ENCODE measurements around the gene LCE3C. TPM values are rescaled to one million over a fixed set of nuclear protein-coding genes. Genes with fewer than 3 reads are reported as not detected.

LCE3C gene
- polyA plus RNA-seq, 2 of the 4 experiments (the other 2 are of a cell fraction) = not detected

DNA sequence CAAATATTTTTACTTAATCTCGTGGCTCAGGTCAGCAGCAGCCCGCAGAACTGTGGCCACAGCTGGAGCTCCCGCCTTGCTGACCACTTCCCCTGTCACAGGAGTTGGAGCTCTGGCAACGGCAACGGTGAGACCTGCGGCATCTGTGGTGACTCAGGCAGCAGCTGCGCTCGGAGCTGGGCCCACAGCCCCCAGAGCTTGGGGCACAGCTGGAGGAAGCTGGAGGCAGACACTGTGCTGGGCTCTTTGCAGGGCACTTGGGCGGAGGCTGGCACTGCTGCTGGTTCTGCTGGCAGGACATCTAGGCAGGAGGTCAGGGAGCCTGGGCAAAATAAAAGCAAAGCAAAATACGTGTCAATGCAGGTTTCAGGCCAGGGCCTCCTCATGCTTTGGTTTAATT lies 22.8 kb downstream of the LCE3C start, which contains the start of gene LCE3A:
LCE3A (minus strand) TSS at position 301 of the 400 bp plus-strand sequence; CDS start at position 301, 0 bp downstream.
- WGBS (ENCODE audit: missing lambda C conversion rate) = 64% methylated on average over 10 of the region's 10 CpGs
- POLR2A ChIA-PET = no interaction called here
- ATAC-seq = peak in 1 of 2 experiments; percentile 44; a peak in 4 of 6 replicates
- no peak within 1 kb of the TSS for H3K4me2 ChIP-seq
- H3K4me3 ChIP-seq = no peak within 1 kb of the TSS
- no peak for FAIRE-seq
- TF ChIP-seq MAZ (IDR thresholded peaks at IDR 0.05; ENCODE audit: borderline replicate concordance, low read depth, low read length) (no peak), EHMT2 (IDR thresholded peaks at IDR 0.05; ENCODE audit: low read depth) (no peak)
- no peak for DNase-seq (ENCODE audit: low read depth in 1 of 2, low spot score in 1 of 2)
- no peak within 1 kb of the TSS for H3K27ac ChIP-seq
- CTCF ChIA-PET = interaction anchor here (0.8 to 1.5 kb wide), 2 partner anchors 23 to 43 kb away, joined by 3 read pairs; partner anchors contain the start of gene LCE3D
- H3K4me1 ChIP-seq = no peaks in the 10 kb centered on the region
- no peaks in the 10 kb centered on the region for H3K9me3 ChIP-seq

DNA sequence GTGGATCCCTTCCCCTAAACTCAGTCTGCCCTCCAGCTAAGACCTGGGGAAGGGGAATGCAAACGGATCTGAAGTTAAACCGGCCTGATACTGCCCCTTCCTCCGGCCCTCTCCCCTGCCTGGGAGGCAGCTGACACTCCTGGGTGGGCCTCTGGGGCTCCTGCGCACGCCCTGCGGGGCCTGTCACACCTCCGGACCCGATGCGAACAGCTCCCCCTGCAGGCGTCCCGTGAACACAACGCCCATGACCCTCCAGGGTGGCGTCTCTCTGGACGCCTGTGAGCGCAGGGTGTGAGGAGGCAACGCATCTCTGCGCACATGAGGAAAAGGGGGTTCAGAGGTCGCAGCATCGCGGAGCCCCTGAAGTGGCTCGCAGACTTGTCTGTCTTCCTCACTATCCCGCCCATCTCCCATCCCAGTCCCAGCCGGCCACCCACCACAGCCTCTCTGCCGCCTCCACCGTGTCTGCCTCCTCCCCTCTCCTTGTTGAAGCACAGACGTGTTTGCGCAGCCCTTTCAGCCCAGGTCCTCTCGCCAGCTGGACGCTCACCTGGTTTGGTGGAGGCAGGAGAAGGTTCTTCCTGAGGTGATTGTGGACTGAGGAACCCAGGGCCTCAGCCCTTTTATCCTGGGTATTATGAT lies 23.3 kb downstream of the LCE3C start:
- peak; percentile 54 to 92; a peak in 4 of 6 replicates for ATAC-seq
- no peak for FAIRE-seq
- CTCF ChIA-PET = interaction anchor here (0.8 to 1.5 kb wide), 2 partner anchors 22 to 43 kb away, joined by 3 read pairs; partner anchors contain the start of gene LCE3D

GRCh38 chr1:152626744-152627143 lies 26.7 kb downstream of the LCE3C start:
- ChIA-PET POLR2A (no interaction called here), CTCF (no interaction called here)
- Histone ChIP-seq H3K27ac (no peak overlapping the region), H3K4me1 (no peaks in the 10 kb centered on the region), H3K4me2 (no peak overlapping the region), H3K9me3 (no peaks in the 10 kb centered on the region), H3K4me3 (no peak overlapping the region)
- TF ChIP-seq EHMT2 (IDR thresholded peaks at IDR 0.05; ENCODE audit: low read depth) (no peak), SMC3 (IDR thresholded peaks at IDR 0.05) (no peak), MAFK (IDR thresholded peaks at IDR 0.05; ENCODE audit: partially characterized antibody) (no peak), RAD21 (conservative IDR thresholded peaks at IDR 0.05 in 1 of 2, IDR thresholded peaks at IDR 0.05 in 1 of 2) (no peak), JUN (IDR thresholded peaks at IDR 0.05) (no peak)
- FAIRE-seq (no peak), DNase-seq (ENCODE audit: low read depth in 1 of 2, low spot score in 1 of 2) (no peak), ATAC-seq (no peak)
- WGBS (ENCODE audit: missing lambda C conversion rate) = 8% methylated on average over 1 of the region's 1 CpG

More for the DNA sequence above, 23.3 kb downstream of the LCE3C start:
- no peaks in the 10 kb centered on the region for H3K9me3 ChIP-seq
- no peak overlapping the region for H3K27ac ChIP-seq
- POLR2A ChIA-PET = no interaction called here
- no peak for TF ChIP-seq FOXS1 (CRISPR knock-in tag; IDR thresholded peaks at IDR 0.05)
- TF ChIP-seq, protein P1, sequence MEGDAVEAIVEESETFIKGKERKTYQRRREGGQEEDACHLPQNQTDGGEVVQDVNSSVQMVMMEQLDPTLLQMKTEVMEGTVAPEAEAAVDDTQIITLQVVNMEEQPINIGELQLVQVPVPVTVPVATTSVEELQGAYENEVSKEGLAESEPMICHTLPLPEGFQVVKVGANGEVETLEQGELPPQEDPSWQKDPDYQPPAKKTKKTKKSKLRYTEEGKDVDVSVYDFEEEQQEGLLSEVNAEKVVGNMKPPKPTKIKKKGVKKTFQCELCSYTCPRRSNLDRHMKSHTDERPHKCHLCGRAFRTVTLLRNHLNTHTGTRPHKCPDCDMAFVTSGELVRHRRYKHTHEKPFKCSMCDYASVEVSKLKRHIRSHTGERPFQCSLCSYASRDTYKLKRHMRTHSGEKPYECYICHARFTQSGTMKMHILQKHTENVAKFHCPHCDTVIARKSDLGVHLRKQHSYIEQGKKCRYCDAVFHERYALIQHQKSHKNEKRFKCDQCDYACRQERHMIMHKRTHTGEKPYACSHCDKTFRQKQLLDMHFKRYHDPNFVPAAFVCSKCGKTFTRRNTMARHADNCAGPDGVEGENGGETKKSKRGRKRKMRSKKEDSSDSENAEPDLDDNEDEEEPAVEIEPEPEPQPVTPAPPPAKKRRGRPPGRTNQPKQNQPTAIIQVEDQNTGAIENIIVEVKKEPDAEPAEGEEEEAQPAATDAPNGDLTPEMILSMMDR (IDR thresholded peaks at IDR 0.05) = peak; percentile 6; the same call in 1 of the 3 replicates
- H3K4me2 ChIP-seq = no peak overlapping the region
- WGBS (ENCODE audit: missing lambda C conversion rate) = 56% methylated on average over 26 of the region's 29 CpGs
- no peak overlapping the region for H3K4me3 ChIP-seq
- H3K4me1 ChIP-seq = no peaks in the 10 kb centered on the region
- DNase-seq (ENCODE audit: low read depth in 1 of 2, low spot score in 1 of 2) = no peak

GRCh38 chr1:152630596-152630995 lies 30.6 kb downstream of the LCE3C start:
- TF ChIP-seq RARB (CRISPR knock-in tag; IDR thresholded peaks at IDR 0.05) (no peak), ESRRA (IDR thresholded peaks at IDR 0.05; ENCODE audit: borderline replicate concordance, low read length) (no peak)
- no peaks in the 10 kb centered on the region for H3K9me3 ChIP-seq
- ChIA-PET POLR2A (no interaction called here), CTCF (interaction anchor here (1.0 to 1.8 kb wide), 2 partner anchors 23 to 240 kb away, joined by 3 to 5 read pairs; no protein-coding TSS in a partner anchor)
- FAIRE-seq (no peak), ATAC-seq (no peak), DNase-seq (ENCODE audit: low read depth in 1 of 2, low spot score in 1 of 2) (no peak)
- no peak overlapping the region for H3K4me2 ChIP-seq
- no peaks in the 10 kb centered on the region for H3K4me1 ChIP-seq
- 54% methylated on average over 3 of the region's 3 CpGs for WGBS (ENCODE audit: missing lambda C conversion rate)
- H3K4me3 ChIP-seq = no peak overlapping the region
- no peak overlapping the region for H3K27ac ChIP-seq

GRCh38 chr1:152640351-152640750 lies 40.3 kb downstream of the LCE3C start:
- no peak for FAIRE-seq
- WGBS (ENCODE audit: missing lambda C conversion rate) = 13% methylated on average over 1 of the region's 1 CpG
- H3K4me1 ChIP-seq = no peaks in the 10 kb centered on the region
- no peak overlapping the region for H3K4me2 ChIP-seq
- no peaks in the 10 kb centered on the region for H3K9me3 ChIP-seq
- POLR2A ChIA-PET = no interaction called here
- ATAC-seq = no peak
- H3K27ac ChIP-seq = no peak overlapping the region
- DNase-seq (ENCODE audit: low read depth in 1 of 2, low spot score in 1 of 2) = no peak
- CTCF ChIA-PET = interaction anchor here (1.0 to 1.8 kb wide), 4 partner anchors 13 to 160 kb away, joined by 3 to 12 read pairs (median 3); no protein-coding TSS in a partner anchor
- H3K4me3 ChIP-seq = no peak overlapping the region
- TF ChIP-seq TFCP2L1 (CRISPR knock-in tag; IDR thresholded peaks at IDR 0.05) = no peak
- TF ChIP-seq SREBF2 (IDR thresholded peaks at IDR 0.05) = no peak
- no peak for TF ChIP-seq CHD2 (IDR thresholded peaks at IDR 0.05; ENCODE audit: low read length, partially characterized antibody)
- no peak for TF ChIP-seq BHLHE40 (IDR thresholded peaks at IDR 0.05; ENCODE audit: low read depth, low read length)
- TF ChIP-seq RAD21 (conservative IDR thresholded peaks at IDR 0.05 in 1 of 2, IDR thresholded peaks at IDR 0.05 in 1 of 2) = no peak
- TF ChIP-seq POLR2A (IDR thresholded peaks at IDR 0.05; ENCODE audit: low read length) = no peak
- TF ChIP-seq ZC3H11A (IDR thresholded peaks at IDR 0.05) = no peak
- TF ChIP-seq HEYL (CRISPR knock-in tag; IDR thresholded peaks at IDR 0.05) = no peak
- TF ChIP-seq, protein P2, sequence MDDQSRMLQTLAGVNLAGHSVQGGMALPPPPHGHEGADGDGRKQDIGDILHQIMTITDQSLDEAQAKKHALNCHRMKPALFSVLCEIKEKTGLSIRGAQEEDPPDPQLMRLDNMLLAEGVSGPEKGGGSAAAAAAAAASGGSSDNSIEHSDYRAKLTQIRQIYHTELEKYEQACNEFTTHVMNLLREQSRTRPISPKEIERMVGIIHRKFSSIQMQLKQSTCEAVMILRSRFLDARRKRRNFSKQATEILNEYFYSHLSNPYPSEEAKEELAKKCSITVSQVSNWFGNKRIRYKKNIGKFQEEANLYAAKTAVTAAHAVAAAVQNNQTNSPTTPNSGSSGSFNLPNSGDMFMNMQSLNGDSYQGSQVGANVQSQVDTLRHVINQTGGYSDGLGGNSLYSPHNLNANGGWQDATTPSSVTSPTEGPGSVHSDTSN (IDR thresholded peaks at IDR 0.05) = no peak
- TF ChIP-seq, protein P3, sequence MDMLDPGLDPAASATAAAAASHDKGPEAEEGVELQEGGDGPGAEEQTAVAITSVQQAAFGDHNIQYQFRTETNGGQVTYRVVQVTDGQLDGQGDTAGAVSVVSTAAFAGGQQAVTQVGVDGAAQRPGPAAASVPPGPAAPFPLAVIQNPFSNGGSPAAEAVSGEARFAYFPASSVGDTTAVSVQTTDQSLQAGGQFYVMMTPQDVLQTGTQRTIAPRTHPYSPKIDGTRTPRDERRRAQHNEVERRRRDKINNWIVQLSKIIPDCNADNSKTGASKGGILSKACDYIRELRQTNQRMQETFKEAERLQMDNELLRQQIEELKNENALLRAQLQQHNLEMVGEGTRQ (IDR thresholded peaks at IDR 0.05) = no peak
- TF ChIP-seq FOSL2 (IDR thresholded peaks at IDR 0.05) = no peak
- no peak for TF ChIP-seq FOSL2 (CRISPR knock-in tag; IDR thresholded peaks at IDR 0.05)
- no peak for TF ChIP-seq JUNB (IDR thresholded peaks at IDR 0.05)

All from A549 (cell line).